Measurements from ENCODE around the gene LITAF.

DNA sequence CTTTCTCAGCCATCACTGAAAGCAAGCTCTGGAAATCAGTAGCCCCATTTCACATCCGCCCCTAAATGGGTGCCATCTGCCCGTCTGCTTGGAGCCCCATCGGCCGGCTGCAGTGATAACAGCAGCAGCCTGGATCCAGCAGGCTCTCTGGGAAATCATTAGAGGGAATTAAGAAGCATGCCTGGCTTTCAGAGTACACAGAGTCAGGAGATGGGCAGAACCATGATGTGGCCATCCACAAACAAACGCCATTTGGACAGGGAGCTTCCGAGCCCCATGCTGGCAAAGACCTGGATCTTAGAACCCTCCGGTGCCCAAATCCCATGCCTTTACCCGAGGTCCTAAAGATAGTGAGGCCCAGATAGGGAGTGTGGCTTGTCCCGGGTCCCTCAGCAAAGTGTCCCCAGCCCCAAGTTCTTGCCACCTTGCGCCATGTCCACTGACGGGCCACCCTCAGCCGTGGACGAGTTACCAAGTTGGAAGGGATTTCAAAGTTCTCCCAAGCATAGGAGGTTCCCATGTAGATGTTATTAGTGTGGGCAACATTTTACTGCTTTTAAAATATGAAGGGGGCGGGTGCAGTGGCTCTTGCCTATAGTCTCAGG is 1.0 kb upstream of the LITAF start:
- TF ChIP-seq, protein P1, sequence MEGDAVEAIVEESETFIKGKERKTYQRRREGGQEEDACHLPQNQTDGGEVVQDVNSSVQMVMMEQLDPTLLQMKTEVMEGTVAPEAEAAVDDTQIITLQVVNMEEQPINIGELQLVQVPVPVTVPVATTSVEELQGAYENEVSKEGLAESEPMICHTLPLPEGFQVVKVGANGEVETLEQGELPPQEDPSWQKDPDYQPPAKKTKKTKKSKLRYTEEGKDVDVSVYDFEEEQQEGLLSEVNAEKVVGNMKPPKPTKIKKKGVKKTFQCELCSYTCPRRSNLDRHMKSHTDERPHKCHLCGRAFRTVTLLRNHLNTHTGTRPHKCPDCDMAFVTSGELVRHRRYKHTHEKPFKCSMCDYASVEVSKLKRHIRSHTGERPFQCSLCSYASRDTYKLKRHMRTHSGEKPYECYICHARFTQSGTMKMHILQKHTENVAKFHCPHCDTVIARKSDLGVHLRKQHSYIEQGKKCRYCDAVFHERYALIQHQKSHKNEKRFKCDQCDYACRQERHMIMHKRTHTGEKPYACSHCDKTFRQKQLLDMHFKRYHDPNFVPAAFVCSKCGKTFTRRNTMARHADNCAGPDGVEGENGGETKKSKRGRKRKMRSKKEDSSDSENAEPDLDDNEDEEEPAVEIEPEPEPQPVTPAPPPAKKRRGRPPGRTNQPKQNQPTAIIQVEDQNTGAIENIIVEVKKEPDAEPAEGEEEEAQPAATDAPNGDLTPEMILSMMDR (IDR thresholded peaks at IDR 0.05; ENCODE audit: borderline replicate concordance, extremely low read depth, low read length, poor library complexity, severe bottlenecking) = no peak
- no peak for TF ChIP-seq EZH2 (IDR thresholded peaks at IDR 0.05; ENCODE audit: borderline replicate concordance, low read depth, low read length, severe bottlenecking)

Measured in DND-41 (cell line).